GM06990 (cell line): Measurements from ENCODE around the gene TIGD2.

Source experiments
- DNase-seq: peaks from one replicate; pipeline ENCODE4 v3.0.0-alpha.2; 2011; ENCODE audit not compliant: insufficient read length; ENCODE audit errors: extremely low read depth
- H3K27me3 ChIP-seq: replicated peaks from 2 replicates; pipeline ENCODE4 v1.6.0; 2011; ENCODE audit warnings: low read length; ENCODE audit not compliant: control insufficient read depth, insufficient read depth
- H3K36me3 ChIP-seq: 2 replicates; pipeline ENCODE4 v1.5.1; 2011; ENCODE audit warnings: low read length; ENCODE audit not compliant: control insufficient read depth, insufficient read depth
- H3K4me3 ChIP-seq: replicated peaks from 2 replicates; pipeline ENCODE4 v1.5.1; 2011; ENCODE audit warnings: low read depth, mild to moderate bottlenecking, control low read depth, low read length
- TF ChIP-seq, protein P1 (sequence below): IDR thresholded peaks from 2 replicates; pipeline ENCODE4 v1.5.1; 2011; ENCODE audit warnings: low read length, control low read depth, mild to moderate bottlenecking, inconsistent platforms; ENCODE audit not compliant: insufficient read depth, poor library complexity, severe bottlenecking

The TIGD2 gene

DNA sequence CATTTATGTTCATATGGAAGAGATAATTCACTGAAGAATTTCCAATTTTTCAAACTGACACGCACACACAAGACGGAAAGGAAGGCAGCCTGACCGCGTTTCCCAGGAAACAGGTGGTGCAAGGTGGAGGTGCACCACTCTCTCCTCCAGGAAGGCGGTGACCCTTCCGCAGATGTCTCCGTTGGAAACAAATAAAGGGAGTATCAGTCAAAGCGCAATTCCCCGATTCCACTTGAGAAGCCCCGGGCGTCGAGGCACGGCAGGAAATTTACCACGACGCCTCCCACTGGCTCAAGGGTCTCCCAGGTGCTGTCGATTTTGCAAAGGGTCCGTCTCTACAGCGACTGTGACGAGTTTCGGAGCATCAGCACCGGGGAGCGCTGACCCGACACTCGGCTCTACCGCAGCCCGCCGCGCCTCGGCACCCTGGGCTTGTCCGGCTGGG, 770 bp upstream of the TIGD2 start:
- TF ChIP-seq, protein P1, sequence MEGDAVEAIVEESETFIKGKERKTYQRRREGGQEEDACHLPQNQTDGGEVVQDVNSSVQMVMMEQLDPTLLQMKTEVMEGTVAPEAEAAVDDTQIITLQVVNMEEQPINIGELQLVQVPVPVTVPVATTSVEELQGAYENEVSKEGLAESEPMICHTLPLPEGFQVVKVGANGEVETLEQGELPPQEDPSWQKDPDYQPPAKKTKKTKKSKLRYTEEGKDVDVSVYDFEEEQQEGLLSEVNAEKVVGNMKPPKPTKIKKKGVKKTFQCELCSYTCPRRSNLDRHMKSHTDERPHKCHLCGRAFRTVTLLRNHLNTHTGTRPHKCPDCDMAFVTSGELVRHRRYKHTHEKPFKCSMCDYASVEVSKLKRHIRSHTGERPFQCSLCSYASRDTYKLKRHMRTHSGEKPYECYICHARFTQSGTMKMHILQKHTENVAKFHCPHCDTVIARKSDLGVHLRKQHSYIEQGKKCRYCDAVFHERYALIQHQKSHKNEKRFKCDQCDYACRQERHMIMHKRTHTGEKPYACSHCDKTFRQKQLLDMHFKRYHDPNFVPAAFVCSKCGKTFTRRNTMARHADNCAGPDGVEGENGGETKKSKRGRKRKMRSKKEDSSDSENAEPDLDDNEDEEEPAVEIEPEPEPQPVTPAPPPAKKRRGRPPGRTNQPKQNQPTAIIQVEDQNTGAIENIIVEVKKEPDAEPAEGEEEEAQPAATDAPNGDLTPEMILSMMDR: no peak
- DNase-seq: no peak
- H3K4me3 ChIP-seq: peak overlapping the region; percentile 60
- H3K36me3 ChIP-seq: no peaks in the 10 kb centered on the region
- no peaks in the 10 kb centered on the region for H3K27me3 ChIP-seq

DNA sequence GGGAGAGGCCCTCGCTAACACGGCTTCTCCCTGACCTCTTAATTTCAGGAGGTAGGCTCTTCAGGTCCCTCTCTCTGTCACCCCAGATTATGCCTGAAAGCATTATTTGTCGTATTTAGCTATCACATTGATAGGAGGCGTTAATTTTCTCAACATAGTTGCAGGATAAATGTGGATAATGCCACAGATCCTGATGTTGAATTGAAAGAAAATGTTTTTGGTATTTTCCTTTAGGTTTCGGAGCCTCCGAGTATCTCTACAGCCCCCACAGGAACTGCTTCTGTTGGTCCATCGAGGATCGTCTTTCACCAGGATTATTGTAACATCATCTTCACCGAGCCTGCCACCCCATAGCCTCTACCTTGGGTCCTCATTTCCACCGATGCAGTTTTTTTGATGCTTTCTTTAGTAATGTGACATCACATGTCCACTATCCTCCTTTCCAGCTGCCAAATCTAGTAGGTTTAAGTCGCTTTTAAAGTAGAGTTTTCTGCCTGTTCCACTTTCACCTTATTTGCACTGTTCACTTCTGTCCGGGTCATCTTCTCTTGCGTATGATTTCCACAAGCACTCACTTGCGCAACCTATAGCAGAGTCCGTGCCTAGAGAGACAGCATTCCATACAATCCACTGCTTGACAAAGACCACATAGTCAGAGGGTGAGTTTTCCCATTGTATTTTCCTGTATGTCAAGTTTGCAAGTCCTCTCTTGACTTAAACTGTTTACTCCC, 665 bp downstream of the TIGD2 start:
- no peak for DNase-seq
- Histone ChIP-seq H3K27me3 (no peaks in the 10 kb centered on the region), H3K4me3 (peak overlapping the region; percentile 69), H3K36me3 (no peaks in the 10 kb centered on the region)
- TF ChIP-seq, protein P1: no peak

DNA sequence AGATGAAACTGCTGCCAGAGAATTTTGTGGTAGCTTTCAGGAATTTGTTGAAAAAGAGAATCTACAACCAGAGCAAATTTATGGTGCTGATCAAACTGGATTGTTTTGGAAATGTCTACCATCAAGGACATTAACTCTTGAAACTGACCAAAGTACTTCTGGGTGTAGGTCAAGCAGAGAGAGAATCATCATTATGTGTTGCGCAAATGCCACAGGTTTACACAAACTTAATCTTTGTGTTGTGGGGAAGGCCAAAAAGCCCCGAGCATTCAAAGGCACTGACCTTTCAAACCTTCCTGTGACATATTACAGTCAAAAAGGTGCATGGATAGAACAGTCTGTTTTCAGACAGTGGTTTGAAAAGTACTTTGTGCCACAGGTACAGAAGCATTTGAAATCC, 2.1 kb downstream of the TIGD2 start:
- H3K36me3 ChIP-seq: no peaks in the 10 kb centered on the region
- no peak for DNase-seq
- no peak overlapping the region for H3K4me3 ChIP-seq
- TF ChIP-seq, protein P1: no peak
- no peaks in the 10 kb centered on the region for H3K27me3 ChIP-seq

DNA sequence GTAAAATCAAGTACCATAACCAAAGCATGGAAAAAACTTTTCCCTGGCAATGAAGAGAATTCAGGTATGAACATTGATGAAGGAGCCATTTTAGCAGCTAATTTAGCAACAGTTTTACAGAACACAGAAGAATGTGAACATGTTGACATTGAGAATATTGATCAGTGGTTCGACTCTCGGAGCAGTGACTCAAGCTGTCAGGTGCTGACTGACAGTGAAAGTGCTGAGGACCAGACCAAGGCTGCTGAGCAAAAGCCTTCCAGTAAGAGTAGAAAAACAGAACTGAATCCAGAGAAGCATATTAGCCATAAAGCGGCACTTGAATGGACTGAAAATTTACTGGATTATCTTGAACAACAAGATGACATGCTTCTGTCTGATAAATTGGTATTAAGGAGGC, 2.8 kb downstream of the TIGD2 start:
- TF ChIP-seq, protein P1: no peak
- Histone ChIP-seq H3K36me3 (no peaks in the 10 kb centered on the region), H3K4me3 (no peak overlapping the region), H3K27me3 (no peaks in the 10 kb centered on the region)
- DNase-seq: no peak

DNA sequence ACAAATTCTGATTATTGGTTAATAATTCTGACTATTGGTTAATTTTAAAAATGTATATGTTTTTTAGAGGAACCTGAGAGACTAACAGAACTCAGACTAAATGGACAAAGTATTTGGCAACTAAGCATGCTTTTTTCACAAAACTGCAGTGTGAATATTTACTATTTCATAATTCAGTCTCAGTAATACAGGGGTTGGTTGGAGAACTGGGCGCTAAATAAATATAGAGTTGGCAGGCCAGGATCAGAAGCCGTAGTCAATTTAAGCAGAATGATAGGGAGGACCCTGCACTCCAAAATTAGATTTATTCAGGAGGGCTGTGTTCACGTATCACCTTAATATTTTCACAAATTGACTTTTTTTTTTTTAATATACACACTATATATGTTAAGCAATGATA, 5.8 kb downstream of the TIGD2 start:
- DNase-seq: no peak
- H3K36me3 ChIP-seq: no peaks in the 10 kb centered on the region
- H3K4me3 ChIP-seq: no peak overlapping the region
- TF ChIP-seq, protein P1: no peak
- H3K27me3 ChIP-seq: no peaks in the 10 kb centered on the region
